RPMI7951 (cell line): ENCODE results near the gene SUN3. TPM values are rescaled to one million over a fixed set of nuclear protein-coding genes. Genes with fewer than 3 reads are reported as not detected.
A peak's percentile ranks its signal among the peaks of the same experiment; 100 is the strongest.

Experiments used
- DNase-seq: peaks from one replicate; pipeline ENCODE4 v3.0.0-alpha.2; 2012; ENCODE audit warnings: low read depth
- total RNA-seq: library from RNA; depleted of rRNA; stranded (reverse); fragments of >200 nt; shearing (Covaris generic); gene quantifications from 2 replicates; pipeline ENCODE4 v1.2.3, GENCODE V29; 2014; rRNA removed

Gene SUN3
- total RNA-seq, result not detected in 2 replicates

GRCh38 chr7:48028938-48029337 lies at the start of gene SUN3:
Gene SUN3, minus strand, starts transcription at chr7:48029107. Its CDS starts 169 bp downstream, at chr7:48028938.
- no peak for DNase-seq

- no peak for DNase-seq
Measured at GRCh38 chr7:48078470-48078869, 49.6 kb upstream of the SUN3 start.

- no peak for DNase-seq
Measured at GRCh38 chr7:48077423-48077822, 48.5 kb upstream of the SUN3 start.

GRCh38 chr7:48074204-48074654 lies 45.3 kb upstream of the SUN3 start:
- DNase-seq, result peak; percentile 83

GRCh38 chr7:48067475-48067874 lies 38.6 kb upstream of the SUN3 start:
- peak; percentile 58 for DNase-seq

- DNase-seq, result no peak
Measured at GRCh38 chr7:48063985-48064384, 35.1 kb upstream of the SUN3 start.

GRCh38 chr7:48059706-48060105 lies 30.8 kb upstream of the SUN3 start:
- no peak for DNase-seq

- no peak for DNase-seq
Measured at GRCh38 chr7:48058990-48059389, 30.1 kb upstream of the SUN3 start.

GRCh38 chr7:48053736-48054135 lies 24.8 kb upstream of the SUN3 start:
- no peak for DNase-seq

GRCh38 chr7:48052748-48053147 lies 23.8 kb upstream of the SUN3 start:
- DNase-seq, result peak; percentile 80

GRCh38 chr7:48049850-48050249 lies 20.9 kb upstream of the SUN3 start:
- no peak for DNase-seq

- DNase-seq, result no peak
Measured at GRCh38 chr7:48048113-48048512, 19.2 kb upstream of the SUN3 start.

GRCh38 chr7:48046458-48046857 lies 17.6 kb upstream of the SUN3 start:
- peak; percentile 53 for DNase-seq

GRCh38 chr7:48045195-48045765 lies 16.4 kb upstream of the SUN3 start:
- DNase-seq, result no peak

- no peak for DNase-seq
Measured at GRCh38 chr7:48042636-48043035, 13.7 kb upstream of the SUN3 start.

- DNase-seq, result peak; percentile 43
Measured at GRCh38 chr7:48042216-48042615, 13.3 kb upstream of the SUN3 start.

GRCh38 chr7:48041653-48041970 lies 12.7 kb upstream of the SUN3 start:
- DNase-seq, result peak; percentile 72

- DNase-seq, result peak; percentile 46
Measured at GRCh38 chr7:48040944-48041652, 12.2 kb upstream of the SUN3 start.

GRCh38 chr7:48038815-48039506 lies 10.1 kb upstream of the SUN3 start:
- no peak for DNase-seq

GRCh38 chr7:48035967-48036478 lies 7.1 kb upstream of the SUN3 start:
- peak; percentile 67 for DNase-seq

GRCh38 chr7:48035301-48035966 lies 6.5 kb upstream of the SUN3 start, which contains the start of gene C7orf57:
Gene C7orf57, plus strand, starts transcription at chr7:48035543. Its CDS starts 766 bp downstream, at chr7:48036309.
- DNase-seq, result peak; percentile 93

- DNase-seq, result no peak
Measured at GRCh38 chr7:48033922-48034321, 5.0 kb upstream of the SUN3 start.
